ENCODE results near the gene SDCCAG8. TPM values are rescaled to one million over a fixed set of nuclear protein-coding genes. Genes with fewer than 3 reads are reported as not detected.
A peak's percentile ranks its signal among the peaks of the same experiment; 100 is the strongest.

The SDCCAG8 gene
- total RNA-seq, 2 donors from 2014 or later = 18.5 to 20.3 TPM

- no peak overlapping the region for H3K4me3 Mint-ChIP-seq
- H3K4me1 Mint-ChIP-seq (ENCODE audit: low read depth in 2 of 2) = peaks cover 10 to 17% of the 10 kb centered on the region in 2 donors
- H3K36me3 Mint-ChIP-seq = no peaks in the 10 kb centered on the region
- no peak overlapping the region for H3K27ac Mint-ChIP-seq
- DNase-seq (ENCODE audit: low spot score) (no peak), ATAC-seq (no peak)
- no peaks in the 10 kb centered on the region for H3K9me3 Mint-ChIP-seq
- H3K27me3 Mint-ChIP-seq = no peaks in the 10 kb centered on the region
These were observed 231.3 kb downstream of the SDCCAG8 start for GRCh38 chr1:243487036-243487648.

- ATAC-seq = peak in 1 of 2 donors; percentile 41
- Mint-ChIP-seq H3K9me3 (no peaks in the 10 kb centered on the region), H3K36me3 (no peaks in the 10 kb centered on the region), H3K4me3 (no peak overlapping the region), H3K27me3 (no peaks in the 10 kb centered on the region), H3K27ac (no peak overlapping the region), H3K4me1 (ENCODE audit: low read depth in 2 of 2) (peaks cover 4 to 13% of the 10 kb centered on the region in 2 donors)
- no peak for DNase-seq (ENCODE audit: low spot score)
These were observed 231.9 kb downstream of the SDCCAG8 start for GRCh38 chr1:243487649-243488227.

GRCh38 chr1:243488459-243489157, 232.8 kb downstream of the SDCCAG8 start:
- no peak for ATAC-seq
- Mint-ChIP-seq H3K4me1 (ENCODE audit: low read depth in 2 of 2) (peaks cover 3 to 9% of the 10 kb centered on the region in 2 donors), H3K9me3 (no peaks in the 10 kb centered on the region), H3K4me3 (no peak overlapping the region), H3K36me3 (no peaks in the 10 kb centered on the region), H3K27ac (no peak overlapping the region), H3K27me3 (no peaks in the 10 kb centered on the region)
- DNase-seq (ENCODE audit: low spot score) = no peak

- Mint-ChIP-seq H3K27ac (no peak overlapping the region), H3K4me3 (no peak overlapping the region), H3K27me3 (no peaks in the 10 kb centered on the region), H3K36me3 (no peaks in the 10 kb centered on the region), H3K9me3 (no peaks in the 10 kb centered on the region), H3K4me1 (ENCODE audit: low read depth in 2 of 2) (peaks cover 0 to 6% of the 10 kb centered on the region in 2 donors)
- DNase-seq (ENCODE audit: low spot score) (no peak), ATAC-seq (peak in 1 of 2 donors; percentile 17)
These were observed 233.3 kb downstream of the SDCCAG8 start for GRCh38 chr1:243489158-243489527.

GRCh38 chr1:243489681-243490546, 234.1 kb downstream of the SDCCAG8 start:
- H3K27me3 Mint-ChIP-seq = no peaks in the 10 kb centered on the region
- no peaks in the 10 kb centered on the region for H3K36me3 Mint-ChIP-seq
- no peak overlapping the region for H3K27ac Mint-ChIP-seq
- DNase-seq (ENCODE audit: low spot score) = no peak
- peaks cover 0 to 3% of the 10 kb centered on the region in 2 donors for H3K4me1 Mint-ChIP-seq (ENCODE audit: low read depth in 2 of 2)
- no peak overlapping the region for H3K4me3 Mint-ChIP-seq
- no peaks in the 10 kb centered on the region for H3K9me3 Mint-ChIP-seq
- ATAC-seq = no peak

GRCh38 chr1:243490748-243491686, 235.2 kb downstream of the SDCCAG8 start:
- Mint-ChIP-seq H3K27ac (no peak overlapping the region), H3K27me3 (no peaks in the 10 kb centered on the region)

GRCh38 chr1:243493156-243494129, 237.6 kb downstream of the SDCCAG8 start:
- Mint-ChIP-seq H3K27ac (no peak overlapping the region), H3K4me1 (ENCODE audit: low read depth in 2 of 2) (peaks cover 6 to 16% of the 10 kb centered on the region in 2 donors), H3K9me3 (no peaks in the 10 kb centered on the region), H3K4me3 (no peak overlapping the region), H3K27me3 (no peaks in the 10 kb centered on the region), H3K36me3 (no peaks in the 10 kb centered on the region)
- DNase-seq (ENCODE audit: low spot score) (no peak), ATAC-seq (no peak)

More at GRCh38 chr1:243490748-243491686, 235.2 kb downstream of the SDCCAG8 start:
- no peak for DNase-seq (ENCODE audit: low spot score)
- H3K9me3 Mint-ChIP-seq = no peaks in the 10 kb centered on the region
- H3K4me3 Mint-ChIP-seq = no peak overlapping the region
- ATAC-seq = no peak
- H3K36me3 Mint-ChIP-seq = no peaks in the 10 kb centered on the region
- peaks cover 5 to 8% of the 10 kb centered on the region in 2 donors for H3K4me1 Mint-ChIP-seq (ENCODE audit: low read depth in 2 of 2)

- Mint-ChIP-seq H3K4me1 (ENCODE audit: low read depth in 2 of 2) (peaks cover 6 to 16% of the 10 kb centered on the region in 2 donors), H3K9me3 (no peaks in the 10 kb centered on the region), H3K4me3 (no peak overlapping the region), H3K36me3 (no peaks in the 10 kb centered on the region), H3K27ac (no peak overlapping the region), H3K27me3 (no peaks in the 10 kb centered on the region)
- ATAC-seq (no peak), DNase-seq (ENCODE audit: low spot score) (no peak)
These were observed 239.0 kb downstream of the SDCCAG8 start for GRCh38 chr1:243494741-243495431.

GRCh38 chr1:243495442-243496186, 239.8 kb downstream of the SDCCAG8 start:
- no peak for DNase-seq (ENCODE audit: low spot score)
- H3K27ac Mint-ChIP-seq = peak overlapping the region; percentile 83 to 96

GRCh38 chr1:243496187-243496646, 240.4 kb downstream of the SDCCAG8 start:
- H3K36me3 Mint-ChIP-seq = no peaks in the 10 kb centered on the region
- no peaks in the 10 kb centered on the region for H3K27me3 Mint-ChIP-seq
- no peaks in the 10 kb centered on the region for H3K9me3 Mint-ChIP-seq
- DNase-seq (ENCODE audit: low spot score) = no peak
- peak; percentile 19 to 37 for ATAC-seq
- H3K4me3 Mint-ChIP-seq = peak overlapping the region; percentile 63
- peaks cover 6 to 19% of the 10 kb centered on the region in 2 donors for H3K4me1 Mint-ChIP-seq (ENCODE audit: low read depth in 2 of 2)
- H3K27ac Mint-ChIP-seq = peak overlapping the region; percentile 83 to 96

More at GRCh38 chr1:243495442-243496186, 239.8 kb downstream of the SDCCAG8 start:
- peak overlapping the region; percentile 63 for H3K4me3 Mint-ChIP-seq
- H3K9me3 Mint-ChIP-seq = no peaks in the 10 kb centered on the region
- peaks cover 6 to 16% of the 10 kb centered on the region in 2 donors for H3K4me1 Mint-ChIP-seq (ENCODE audit: low read depth in 2 of 2)
- ATAC-seq = peak; percentile 50 to 59
- no peaks in the 10 kb centered on the region for H3K36me3 Mint-ChIP-seq
- H3K27me3 Mint-ChIP-seq = no peaks in the 10 kb centered on the region

- no peak for DNase-seq (ENCODE audit: low spot score)
- Mint-ChIP-seq H3K4me1 (ENCODE audit: low read depth in 2 of 2) (peaks cover 6 to 19% of the 10 kb centered on the region in 2 donors), H3K36me3 (no peaks in the 10 kb centered on the region), H3K27me3 (no peaks in the 10 kb centered on the region), H3K27ac (peak overlapping the region; percentile 83 to 96), H3K4me3 (no peak overlapping the region), H3K9me3 (no peaks in the 10 kb centered on the region)
- no peak for ATAC-seq
These were observed 241.0 kb downstream of the SDCCAG8 start for GRCh38 chr1:243496806-243497205.
